ENCODE data around the gene SFXN5.
A peak's percentile ranks its signal among the peaks of the same experiment; 100 is the strongest.
"Not testable (repeated sequence)": the region's sequence is repeated elsewhere in the genome, so short reads cannot be mapped to it uniquely, and the experiment has no call there.

The SFXN5 gene

DNA sequence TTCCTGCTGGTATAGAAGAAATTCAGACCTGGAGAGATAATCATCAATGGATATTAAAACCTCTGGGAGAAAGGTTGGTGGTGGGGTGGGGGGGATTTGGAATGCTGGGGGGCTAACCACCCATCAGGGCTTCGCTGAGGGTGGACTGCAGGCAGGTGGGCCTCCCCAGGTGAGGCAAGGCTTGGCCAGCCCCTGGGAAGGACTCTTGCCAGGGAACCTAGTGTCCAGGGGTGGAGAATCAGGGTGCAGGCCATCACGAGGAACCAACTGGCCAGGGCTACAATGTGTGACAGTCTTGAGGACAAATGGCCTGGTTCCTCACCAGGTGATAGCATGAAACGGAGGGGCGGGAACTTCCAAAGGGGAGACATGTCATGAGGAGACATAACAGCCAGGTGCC, 29.4 kb upstream of the SFXN5 start:
- no peak for DNase-seq

DNA sequence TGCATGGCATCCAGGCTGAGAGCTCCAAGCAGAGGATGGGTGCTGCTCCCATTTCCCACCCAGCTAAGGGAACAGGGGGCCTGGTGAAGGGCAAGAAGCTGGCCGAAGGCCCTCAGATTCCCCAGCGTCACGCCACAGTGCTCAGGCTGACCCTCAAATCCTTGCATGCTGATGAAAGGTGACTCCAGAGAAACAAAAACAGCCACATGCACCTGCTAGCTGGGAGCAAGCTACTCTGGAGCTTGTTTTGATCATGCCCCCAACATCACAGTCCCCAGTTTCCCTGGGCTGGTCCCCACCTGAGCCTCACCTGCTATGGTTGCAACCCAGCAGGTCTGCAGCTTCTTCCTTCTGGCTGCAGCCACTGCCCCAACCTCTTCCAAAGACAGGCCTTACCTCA, 28.0 kb upstream of the SFXN5 start:
- DNase-seq = no peak

DNA sequence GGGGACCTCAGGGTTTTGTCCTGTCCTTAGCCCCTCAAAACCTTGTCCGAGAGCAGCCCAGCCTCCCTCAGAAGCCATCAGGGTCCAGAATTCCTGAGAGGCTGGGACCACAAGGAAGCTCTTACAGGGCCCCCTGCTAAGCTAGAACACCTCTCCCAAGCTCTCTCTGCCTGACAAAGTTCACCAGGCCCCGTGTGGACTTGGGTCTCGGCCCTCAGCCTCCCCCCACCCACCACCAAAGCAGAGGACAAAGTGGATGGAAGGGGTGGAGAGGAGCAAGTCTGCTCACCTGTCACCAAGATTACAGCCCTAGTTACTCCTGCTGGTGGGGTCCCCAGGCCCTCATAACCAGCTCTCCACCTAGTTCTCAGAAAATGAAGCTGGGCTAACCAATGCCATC, 24.4 kb upstream of the SFXN5 start:
- no peak for DNase-seq

DNA sequence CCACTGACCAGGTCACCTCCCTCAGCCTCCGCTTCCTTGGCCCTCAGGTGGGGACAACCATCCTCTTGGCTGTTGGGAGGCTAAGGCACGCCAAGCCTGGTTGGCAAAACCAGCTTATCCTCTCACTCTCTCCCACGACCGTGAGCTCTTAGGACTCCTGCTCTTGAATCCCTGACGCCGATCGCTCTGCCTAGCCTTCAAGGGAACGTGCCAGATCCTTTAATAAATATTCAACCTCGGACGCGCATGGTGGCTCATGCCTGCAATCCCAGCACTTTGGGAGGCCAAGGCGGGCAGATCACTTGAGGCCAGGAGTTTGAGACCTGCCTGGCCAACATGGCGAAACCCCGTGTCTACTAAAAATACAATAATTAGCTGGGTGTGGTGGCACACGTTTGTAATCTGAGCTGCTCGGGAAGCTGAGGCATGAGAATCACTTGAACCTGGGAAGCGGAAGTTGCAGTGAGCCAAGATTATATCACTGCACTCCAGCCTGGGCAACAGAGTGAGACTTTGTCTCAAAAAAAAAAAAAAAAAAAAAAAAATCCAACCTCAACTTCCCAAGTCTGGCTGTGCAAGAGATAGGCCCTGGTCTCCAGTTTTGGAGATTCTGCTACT, 22.2 kb upstream of the SFXN5 start:
- DNase-seq = not testable (repeated sequence)

DNA sequence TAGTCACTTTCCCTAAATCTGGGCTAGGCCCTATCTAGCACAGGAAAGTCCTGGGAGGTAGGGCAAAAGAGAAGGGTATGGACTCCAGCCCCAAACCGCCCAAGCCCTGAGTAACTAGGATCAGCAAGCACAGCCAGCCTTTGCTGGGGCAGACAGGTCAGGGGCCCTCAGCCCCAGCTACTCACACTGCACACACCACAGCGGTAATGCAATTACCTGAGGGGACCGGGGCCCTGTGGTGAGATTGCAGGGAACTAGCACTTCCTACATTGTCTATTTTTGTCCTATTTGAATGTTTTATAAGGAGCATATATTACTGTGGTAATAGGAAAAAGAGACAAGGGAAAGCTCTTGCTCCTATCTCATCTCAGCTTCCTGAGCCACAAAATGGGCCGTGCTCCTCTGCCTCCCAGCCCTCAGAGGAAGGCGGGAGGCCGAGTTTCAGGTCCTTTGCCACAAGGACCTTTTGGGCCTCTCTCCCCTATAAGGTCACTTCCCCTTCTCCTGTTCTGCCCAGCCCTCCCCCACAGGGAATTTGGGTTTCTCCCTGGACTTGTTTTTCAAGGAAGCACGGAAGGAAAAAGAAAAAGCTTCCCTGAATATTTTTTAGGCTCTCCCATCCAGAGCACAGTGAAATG, 20.8 kb upstream of the SFXN5 start:
- DNase-seq = no peak

DNA sequence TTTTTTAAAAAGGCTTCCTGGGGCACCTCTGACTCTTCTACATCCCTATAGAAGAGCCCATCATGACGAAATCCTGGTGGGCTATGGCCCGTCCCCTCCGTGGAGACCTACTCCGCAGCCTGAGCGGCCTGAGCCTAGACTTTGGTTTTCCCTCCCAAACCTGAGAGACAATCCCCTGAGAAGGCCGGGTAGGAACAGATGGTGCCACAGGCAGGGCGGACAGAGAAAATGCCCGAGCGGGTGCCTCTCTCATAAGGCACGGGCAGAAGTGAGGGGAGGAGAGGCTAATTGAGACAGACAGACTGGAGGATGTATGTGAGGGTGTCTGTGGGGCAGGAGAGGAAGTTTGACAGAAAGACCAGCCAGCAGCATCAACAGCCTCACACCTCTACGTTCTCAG, 20.2 kb upstream of the SFXN5 start:
- no peak for DNase-seq

DNA sequence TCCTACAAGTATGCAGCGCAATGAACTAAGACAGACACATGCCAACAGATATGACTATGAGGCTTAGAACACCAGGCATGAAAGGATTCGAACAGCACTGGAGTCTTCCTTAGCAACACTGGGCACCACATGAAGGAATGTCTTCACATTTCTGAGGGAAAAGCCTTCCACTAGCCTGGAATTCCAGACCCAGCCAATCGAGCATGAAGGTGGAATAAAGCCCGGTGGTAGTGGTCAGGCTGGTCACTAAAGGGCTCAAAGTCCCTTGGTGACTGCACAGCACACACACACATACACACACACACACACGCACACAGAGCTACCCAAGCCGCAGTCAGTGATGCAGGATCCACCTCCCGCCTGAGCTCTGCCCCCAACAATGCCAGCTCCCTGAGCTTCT, 19.7 kb upstream of the SFXN5 start:
- DNase-seq = no peak

DNA sequence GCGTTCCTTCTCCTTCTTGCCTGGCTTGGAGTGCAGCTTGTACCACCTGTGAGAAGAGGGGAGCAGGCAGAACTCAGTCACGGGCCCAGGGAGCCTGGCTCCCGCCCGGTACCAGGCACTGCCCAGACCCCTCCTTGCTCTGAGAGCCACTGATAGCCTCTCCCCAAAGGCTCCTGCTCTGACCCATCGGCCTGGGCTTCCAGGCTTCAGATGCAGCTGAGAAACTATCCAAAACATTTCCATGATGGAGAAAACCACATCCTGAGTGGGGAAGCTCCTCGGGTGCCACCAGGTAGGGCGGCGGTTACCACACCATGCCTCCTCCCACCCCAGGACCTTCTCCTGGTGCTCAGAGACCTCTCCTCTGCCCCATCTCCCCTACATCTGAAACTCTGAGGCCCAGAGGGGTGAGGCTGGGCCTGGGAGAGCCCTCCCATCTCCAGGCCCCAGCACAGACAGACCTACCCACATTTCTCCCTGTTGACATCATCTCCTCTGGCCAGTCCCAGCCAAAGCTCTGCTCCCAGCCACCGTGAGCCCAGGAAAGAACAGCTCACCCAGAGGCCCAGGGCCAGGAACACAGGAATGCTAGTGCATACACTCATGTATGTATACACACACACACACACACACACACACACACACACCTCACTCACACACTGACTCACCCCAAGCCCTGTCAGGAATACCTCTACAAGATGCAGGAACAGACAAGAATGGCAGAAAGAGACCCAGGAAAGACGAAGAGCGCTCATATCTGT, 17.9 kb upstream of the SFXN5 start:
- DNase-seq = no peak

DNA sequence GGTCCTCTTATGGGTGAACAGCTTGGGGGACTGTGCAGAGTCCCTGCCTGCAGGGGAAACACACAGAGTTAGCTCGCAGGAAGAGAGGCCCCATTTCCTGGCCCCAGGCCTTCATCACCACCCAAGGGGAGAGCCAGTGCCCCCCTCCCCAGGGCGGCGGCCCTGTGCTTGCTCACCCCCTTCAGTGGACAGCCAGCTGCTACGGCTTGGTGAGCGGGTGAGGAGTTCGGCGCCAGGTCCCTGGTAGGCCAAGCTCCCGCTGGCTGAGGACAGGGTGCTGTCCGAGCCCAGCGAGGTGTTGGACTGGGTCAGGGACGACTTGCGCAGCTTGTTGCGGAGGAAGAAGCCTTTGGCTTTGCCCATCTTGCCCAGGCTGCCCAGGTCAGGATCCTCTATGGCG, 17.2 kb upstream of the SFXN5 start:
- DNase-seq = no peak

DNA sequence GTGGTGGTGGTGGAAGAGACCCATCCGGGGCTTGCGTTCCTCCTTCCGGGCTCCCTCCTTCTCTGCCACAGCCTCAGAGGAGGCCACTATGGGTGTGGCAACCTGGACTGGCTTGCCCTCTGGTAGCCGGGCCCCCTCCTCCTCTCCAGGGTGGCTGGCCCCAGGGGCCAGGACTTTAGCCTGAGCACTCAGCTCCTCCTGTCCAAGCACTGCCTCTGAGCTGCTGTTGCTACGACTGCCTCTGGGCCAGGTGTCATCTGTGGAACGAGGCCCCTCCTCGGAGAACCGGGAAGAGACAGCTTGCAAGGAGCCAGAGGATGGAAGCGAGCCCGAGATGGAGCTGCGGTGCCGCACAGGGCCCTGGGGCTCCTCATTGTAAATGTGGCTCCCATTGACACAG, 16.7 kb upstream of the SFXN5 start:
- no peak for DNase-seq

DNA sequence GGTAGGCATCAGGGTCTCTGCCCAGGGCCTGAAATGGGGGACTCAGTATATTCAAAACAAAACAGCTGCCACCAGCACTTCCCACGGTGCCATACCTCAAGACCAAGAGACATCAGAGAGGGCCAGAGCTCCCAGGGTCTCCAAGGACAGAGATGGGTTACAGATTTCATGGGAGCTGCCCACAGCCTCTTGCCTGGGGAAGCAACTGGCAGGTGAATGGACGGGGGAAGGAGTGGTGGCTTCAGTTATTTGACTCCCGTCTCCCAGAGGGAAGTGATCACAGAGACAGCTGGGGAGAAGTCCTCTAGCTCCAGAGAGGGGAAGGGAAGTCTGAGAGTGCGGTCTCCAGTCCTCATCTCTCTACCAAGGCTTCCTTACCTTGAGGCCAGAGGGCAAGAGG, 15.8 kb upstream of the SFXN5 start:
- no peak for DNase-seq

DNA sequence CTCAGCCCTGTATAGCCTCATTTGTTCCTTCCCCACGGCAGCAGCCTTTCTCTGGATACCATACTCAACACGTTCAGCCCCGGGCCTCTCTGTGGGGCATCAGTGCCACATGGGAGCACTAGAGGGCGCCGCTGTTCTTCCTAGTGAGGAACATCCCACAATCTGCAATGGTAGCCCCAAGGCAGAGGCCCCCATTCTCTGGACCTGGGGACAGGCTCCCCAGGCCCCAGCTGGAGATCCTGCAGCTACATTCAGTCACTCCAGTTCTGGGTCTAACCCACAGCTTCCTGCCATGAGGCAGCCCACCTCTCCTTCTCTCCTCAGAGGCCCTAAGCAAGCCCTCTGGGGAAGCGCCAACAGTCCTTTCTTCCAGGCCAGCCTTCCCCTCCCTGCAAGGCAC, 14.2 kb upstream of the SFXN5 start:
- peak; percentile 92 for DNase-seq

DNA sequence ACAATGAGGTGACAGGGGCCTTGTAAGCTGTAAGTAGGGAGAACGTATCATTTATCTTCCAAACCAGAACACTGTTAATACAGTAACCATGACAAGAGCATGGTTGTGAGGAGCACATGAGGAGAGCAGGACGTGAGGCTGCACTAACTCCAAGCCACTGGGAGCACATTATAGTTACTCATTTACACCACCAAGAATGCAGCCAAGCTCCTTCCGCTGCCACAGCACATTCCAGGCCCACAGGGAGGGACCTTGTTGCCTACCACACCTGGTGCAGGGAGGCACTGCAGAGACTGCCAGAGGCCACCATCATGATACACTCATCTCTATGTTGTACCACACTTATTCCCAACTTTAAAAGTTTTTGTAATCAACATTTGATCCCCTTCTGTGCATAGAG, 13.5 kb upstream of the SFXN5 start:
- no peak for DNase-seq

DNA sequence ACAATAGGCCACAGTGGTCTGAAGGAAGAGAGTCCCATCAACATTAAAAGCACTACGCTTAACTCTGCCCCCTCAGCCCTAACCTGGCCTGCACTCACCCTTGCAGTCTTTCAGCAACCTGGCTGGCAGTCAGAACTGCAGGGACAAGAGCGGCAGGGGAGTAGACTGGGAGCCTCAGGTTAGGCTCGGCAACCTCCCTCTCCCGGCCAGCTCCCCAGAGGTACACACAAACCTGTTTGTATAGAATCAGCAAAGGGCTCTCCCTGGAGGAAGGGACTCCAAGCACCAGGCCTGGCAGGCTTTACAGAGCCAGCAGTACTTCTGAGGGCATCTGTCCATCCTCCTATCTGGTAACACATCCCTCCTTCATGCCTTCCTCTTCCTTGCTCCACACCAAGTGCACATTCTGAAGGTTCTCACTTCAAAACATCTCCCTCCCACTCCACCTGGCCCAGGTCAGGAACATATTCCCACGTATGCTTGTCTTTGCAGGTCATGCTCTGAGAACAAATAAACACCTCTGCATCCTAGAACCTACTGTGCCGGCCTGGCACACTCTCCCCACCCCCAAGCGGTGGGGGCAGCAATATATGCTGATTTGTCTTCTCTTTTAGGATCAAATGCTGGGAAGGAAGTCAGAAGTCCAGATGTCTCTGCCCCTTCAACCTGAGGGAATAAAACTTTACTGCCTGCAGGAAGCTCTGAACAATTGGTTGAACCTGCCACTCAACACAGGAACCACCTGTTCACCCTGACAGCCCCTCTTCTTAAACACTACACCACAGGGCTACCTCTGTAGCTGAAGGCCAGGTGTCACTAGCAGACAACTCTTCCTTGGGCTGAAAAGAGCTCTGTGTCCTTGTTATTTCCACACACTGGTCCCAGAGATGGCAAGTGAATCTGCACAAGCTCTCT, 12.6 kb upstream of the SFXN5 start:
- DNase-seq = no peak

DNA sequence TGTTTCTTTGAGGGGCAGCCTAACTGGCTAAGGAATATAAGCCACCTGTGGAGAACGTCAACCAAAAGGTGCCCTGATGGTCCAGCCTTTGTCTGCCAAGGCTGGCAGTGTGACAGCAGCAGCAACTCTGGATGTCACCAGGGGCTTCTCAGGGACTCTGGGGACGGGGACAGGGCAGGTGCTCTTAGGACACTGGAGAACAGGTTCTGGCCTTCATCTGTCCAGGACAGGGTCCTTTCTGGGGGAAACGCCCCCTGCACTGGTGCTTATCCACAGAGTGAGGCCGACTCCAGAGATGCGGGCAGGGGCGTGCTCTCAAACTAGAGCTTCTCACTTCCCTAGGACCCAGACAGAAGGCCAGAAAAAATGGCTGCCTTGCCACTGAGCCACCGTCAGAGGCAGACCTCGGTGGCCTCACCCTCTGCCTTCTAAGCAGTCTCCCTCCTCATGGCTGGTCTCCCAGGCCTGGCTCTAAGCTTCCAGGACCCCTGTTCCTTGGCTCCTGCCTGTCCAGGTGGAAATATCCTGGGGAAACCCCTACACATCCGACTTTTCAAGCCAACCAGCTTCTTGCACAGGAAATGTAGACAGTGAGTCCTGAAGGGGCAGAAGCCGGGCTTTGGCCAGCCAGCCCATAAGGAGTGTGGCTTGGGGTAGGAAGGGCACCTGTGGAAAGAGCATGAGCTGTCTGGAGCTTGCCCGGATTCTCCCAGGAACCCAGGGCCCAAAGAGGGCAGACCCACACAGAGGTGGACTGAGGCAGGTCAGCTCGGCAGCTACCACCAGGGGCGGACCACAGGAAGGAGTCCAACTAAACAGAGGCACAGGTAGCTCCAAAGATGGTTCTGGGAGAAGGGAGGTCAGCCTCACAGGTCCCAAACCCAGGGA, 11.3 kb upstream of the SFXN5 start:
- DNase-seq = no peak

DNA sequence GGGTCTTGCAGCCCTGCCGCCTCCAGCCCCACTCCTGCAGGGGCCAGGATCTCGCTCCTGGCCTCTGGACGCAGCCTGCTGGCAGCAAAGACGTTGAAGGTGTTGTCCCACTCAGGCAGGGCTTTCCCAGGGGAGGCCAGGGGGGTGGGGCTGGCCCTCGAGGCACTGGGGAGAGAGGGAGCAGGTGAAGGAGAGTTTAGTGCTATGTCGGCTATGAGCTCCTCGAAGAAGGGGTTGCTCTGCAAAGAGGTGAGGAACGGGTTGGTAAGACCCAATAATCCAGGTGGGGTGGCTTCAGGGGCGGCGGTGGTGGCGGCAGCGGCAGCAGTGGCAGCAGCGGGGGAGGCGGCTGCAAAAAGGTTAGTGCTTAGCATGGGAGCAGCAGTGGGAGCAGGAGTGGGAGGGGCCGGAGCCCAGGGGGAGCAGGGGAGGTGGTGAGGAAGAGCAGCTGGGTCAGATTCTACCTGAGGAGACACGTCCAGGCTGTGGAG, 9.7 kb upstream of the SFXN5 start:
- no peak for DNase-seq

DNA sequence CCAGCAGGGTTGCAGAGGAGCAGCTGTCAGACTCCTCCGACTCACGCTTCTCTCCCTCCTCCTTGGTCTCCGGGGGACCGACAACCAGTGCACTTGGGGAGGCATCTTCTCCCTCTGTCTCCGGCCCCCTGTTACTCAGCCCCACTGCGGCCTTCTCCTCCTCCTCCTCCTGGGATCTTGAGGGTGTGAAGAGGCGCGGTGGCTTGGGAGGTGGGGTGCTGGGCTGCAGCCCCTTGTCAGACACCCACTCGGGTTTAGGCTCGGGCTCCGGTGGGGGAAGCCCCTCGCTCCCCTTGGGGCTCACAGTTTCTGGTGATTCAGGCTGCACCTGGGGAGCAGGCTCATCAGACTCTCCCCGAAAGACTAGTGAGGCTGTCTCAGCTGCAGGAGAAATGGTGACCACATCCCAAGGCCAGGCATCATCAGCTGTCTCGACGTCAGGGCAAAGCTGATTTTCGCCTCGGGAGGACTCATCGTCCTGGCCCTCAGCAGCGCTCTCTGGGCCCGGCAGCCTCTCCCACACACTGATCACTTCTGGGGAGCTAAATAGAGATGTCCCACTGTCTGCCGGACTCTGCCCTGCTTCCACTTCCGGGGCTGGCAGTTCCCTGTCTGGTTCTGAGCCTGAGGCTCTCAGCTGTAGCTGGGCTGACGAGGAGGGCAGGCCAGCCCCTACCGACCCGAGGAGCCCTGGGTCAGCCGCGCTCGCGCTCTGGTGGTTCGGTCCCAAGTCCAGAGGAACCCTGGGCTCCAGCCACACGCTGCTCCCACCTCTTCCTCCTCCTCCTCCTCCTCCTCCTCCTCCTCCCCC, 9.0 kb upstream of the SFXN5 start:
- DNase-seq = no peak

DNA sequence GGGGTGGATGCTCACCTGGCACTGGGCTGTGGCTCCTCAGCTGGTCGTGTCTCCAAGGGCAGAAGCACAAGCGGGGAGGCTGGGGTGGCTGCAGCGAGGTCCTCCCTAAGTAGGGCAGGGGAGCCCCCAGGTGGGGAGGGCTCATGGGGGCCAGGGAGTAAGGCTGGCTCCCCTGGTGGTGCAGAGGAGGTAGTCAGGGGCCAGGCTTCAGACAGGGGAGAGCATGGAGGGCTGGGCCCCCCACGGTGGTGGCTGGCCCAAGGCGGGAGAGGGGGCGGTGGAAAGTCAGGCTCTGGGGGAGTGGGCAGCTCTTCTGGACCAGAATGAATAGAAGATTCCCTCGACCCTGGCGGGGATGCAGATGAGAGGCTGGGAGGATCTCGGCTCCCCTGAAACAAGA, 8.1 kb upstream of the SFXN5 start:
- no peak for DNase-seq

DNA sequence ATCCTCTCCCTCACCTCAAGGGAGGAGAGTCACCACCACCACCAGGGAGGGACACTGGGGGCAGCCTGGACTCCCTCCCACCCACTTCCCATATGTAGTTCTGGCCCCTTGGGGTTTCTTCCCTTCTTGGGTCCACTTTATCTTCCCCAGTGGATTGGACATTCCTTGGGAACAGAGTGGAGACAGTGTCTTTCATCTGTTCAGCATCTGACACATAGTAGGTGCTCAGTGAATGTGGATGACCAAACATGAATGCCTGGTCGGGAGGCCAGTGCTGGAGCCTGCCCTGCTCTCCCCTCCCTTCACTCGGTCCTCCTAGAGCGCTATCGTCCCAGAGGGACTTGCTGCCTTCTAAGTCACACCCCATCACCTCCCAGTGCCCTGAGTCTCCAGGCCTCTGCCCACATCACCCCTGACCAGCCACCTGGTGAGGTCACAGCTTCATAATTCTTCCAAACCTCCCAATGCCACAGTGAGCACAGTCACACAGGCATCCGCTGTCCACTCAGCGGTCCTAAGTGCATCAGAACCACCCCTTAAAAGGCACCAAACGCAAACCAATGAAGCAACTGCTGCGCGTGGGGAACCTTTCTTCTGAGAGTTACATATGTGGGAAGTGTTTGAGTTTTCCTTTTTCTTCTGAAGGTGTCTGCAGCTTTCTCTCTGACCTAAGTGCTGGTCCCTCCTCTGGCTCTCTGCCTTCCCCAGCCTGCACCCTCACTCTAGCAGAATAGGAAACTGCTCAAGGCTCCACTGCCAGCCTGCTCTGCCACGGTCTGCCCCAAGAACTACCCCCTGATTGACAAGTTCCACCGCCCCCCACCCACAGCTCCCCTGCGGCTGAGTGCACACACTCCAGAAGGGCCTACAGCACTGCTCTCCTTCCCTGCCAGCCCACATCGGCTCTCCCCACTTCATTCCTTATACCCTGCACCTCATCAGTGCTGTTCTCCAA, 7.2 kb upstream of the SFXN5 start:
- no peak for DNase-seq

DNA sequence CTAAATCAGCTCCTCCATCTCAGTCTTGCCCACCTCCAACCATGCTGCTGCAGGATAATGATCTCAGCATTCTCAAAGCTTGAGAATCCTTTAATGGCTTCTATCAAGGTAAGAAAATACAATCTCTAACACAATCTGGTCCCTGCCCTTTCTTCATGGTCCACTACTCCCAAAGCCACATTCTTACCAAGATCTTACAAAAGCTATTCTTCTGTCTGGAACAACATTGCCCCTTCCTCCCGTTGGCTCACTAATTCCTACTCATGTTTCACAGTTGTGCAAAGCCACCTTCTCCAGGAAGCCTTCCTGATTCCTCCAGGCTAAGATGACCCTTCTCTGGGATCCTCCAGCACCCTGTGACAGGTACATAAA, 5.9 kb upstream of the SFXN5 start:
- no peak for DNase-seq

All from stimulated activated CD8-positive, alpha-beta memory T cell treated with anti-CD3 and anti-CD28 coated beads, Interleukin-4, amount 100 ng/mL, for 48 hours (primary cell).